T-helper 2 cell treated with Interferon-gamma antibody and Interleukin-4, amounts not matched to agents 100 ng/mL and 5 ng/mL, for 36 hours (primary cell): ENCODE results near the gene NEU2. TPM values are rescaled to one million over a fixed set of nuclear protein-coding genes. Genes with fewer than 3 reads are reported as not detected.
"Not testable (repeated sequence)": the region's sequence is repeated elsewhere in the genome, so short reads cannot be mapped to it uniquely, and the experiment has no call there.

ENCODE experiments used
- intact Hi-C: fragments of 100-400 bp; cut with micrococcal nuclease; formaldehyde crosslinking; loops from one replicate; pipeline ENCODE4 v1.15.1; 2023
- total RNA-seq: library from RNA; stranded (reverse); gene quantifications from 2 replicates; pipeline ENCODE4 v1.2.3, GENCODE V29; 2022

The NEU2 gene
- total RNA-seq, 1 donor from 2014 or later, result not detected

GRCh38 chr2:233010569-233011267 lies 21.8 kb upstream of the NEU2 start:
- intact Hi-C loops, result no loop called here

GRCh38 chr2:233011268-233011650 lies 21.2 kb upstream of the NEU2 start:
- intact Hi-C loops, result no loop called here

GRCh38 chr2:233011702-233012131 lies 20.8 kb upstream of the NEU2 start:
- intact Hi-C loops, result no loop called here

- intact Hi-C loops, result no loop called here
Measured at GRCh38 chr2:233012301-233012971, 20.0 kb upstream of the NEU2 start.

- intact Hi-C loops, result no loop called here
Measured at GRCh38 chr2:233013027-233013461, 19.4 kb upstream of the NEU2 start, which contains the start of gene NGEF. Gene NGEF (minus strand): TSS chr2:233013256. CDS start chr2:232974890, 38,366 bp downstream.

GRCh38 chr2:233013650-233014049 lies 18.8 kb upstream of the NEU2 start:
- intact Hi-C loops, result no loop called here

GRCh38 chr2:233015019-233015645 lies 17.3 kb upstream of the NEU2 start:
- intact Hi-C loops, result no loop called here

- intact Hi-C loops, result no loop called here
Measured at GRCh38 chr2:233017947-233018346, 14.5 kb upstream of the NEU2 start.

- intact Hi-C loops, result not testable (repeated sequence)
Measured at GRCh38 chr2:233019610-233020009, 12.9 kb upstream of the NEU2 start.

GRCh38 chr2:233020454-233020853 lies 12.0 kb upstream of the NEU2 start:
- intact Hi-C loops, result no loop called here

GRCh38 chr2:233021771-233022170 lies 10.7 kb upstream of the NEU2 start:
- intact Hi-C loops, result no loop called here

GRCh38 chr2:233022561-233022960 lies 9.9 kb upstream of the NEU2 start:
- intact Hi-C loops, result no loop called here

- intact Hi-C loops, result no loop called here
Measured at GRCh38 chr2:233023007-233023760, 9.3 kb upstream of the NEU2 start.

- intact Hi-C loops, result no loop called here
Measured at GRCh38 chr2:233023761-233024410, 8.6 kb upstream of the NEU2 start.

- intact Hi-C loops, result no loop called here
Measured at GRCh38 chr2:233025706-233026105, 6.8 kb upstream of the NEU2 start.

- intact Hi-C loops, result no loop called here
Measured at GRCh38 chr2:233026198-233026813, 6.2 kb upstream of the NEU2 start.

- intact Hi-C loops, result loop anchor here (2.0 kb wide), 2 partner anchors 269 to 423 kb away; no protein-coding TSS in a partner anchor
Measured at GRCh38 chr2:233029321-233029720, 3.2 kb upstream of the NEU2 start.

GRCh38 chr2:233031556-233032500 lies 644 bp upstream of the NEU2 start:
- intact Hi-C loops, result no loop called here

- intact Hi-C loops, result no loop called here
Measured at GRCh38 chr2:233033672-233034071, 1.2 kb downstream of the NEU2 start.
